Measurements from ENCODE around the gene HYAL4.
"Not testable (repeated sequence)": the region's sequence is repeated elsewhere in the genome, so short reads cannot be mapped to it uniquely, and the experiment has no call there.

GRCh38 chr7:123851404-123851803 lies 6.4 kb downstream of the HYAL4 start:
- TF ChIP-seq CTCF, POLR2A (IDR thresholded peaks at IDR 0.05): not testable (repeated sequence)

Data from lower leg skin (tissue), 3 donors.